Measurements from ENCODE around the gene IGF1R.

Gene IGF1R

DNA sequence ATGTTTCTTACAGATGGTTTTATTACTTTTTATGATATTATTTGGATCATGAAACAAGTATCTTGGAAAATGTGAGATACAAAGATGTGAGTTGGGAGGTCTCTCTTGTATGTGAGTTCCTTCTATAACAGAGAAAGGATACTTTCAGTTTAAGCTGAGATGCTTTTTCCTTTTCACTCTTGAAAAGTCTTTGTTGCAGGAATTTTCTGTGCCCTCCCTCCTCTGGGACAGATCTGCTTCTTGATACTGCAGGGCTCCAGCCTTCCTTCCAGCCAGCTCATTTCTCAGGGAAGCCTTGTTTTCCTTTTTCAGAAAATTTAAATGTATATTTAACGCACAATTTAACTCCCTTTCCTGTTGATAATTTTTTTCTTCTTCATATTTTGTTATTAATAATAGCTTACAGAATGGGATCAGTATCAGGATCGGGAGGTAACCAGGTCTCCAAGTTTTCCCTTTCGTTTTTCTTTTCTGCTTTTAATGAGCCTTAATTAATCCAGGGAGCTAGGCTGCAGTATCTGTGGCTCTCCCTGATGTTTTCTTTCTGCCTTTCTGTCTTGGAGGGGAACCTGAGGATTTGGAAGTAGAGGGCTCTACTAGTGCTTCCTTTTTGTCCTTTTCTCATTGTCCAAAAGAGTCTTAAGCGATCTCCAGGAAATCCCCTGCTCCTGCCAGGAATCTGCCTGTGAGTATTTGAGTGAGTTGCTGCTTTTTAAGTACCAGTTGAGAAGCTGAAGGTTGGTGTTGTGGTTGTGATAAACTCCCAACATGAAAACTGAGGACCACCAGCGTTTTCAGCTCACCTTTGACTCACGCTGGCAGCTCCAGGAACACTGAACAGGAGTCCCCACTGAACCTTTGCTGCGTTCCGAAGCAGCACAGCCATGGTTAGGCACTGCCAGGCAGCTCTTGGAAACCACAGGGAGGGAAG is 105.7 kb downstream of the IGF1R start:
- no peak for DNase-seq

DNA sequence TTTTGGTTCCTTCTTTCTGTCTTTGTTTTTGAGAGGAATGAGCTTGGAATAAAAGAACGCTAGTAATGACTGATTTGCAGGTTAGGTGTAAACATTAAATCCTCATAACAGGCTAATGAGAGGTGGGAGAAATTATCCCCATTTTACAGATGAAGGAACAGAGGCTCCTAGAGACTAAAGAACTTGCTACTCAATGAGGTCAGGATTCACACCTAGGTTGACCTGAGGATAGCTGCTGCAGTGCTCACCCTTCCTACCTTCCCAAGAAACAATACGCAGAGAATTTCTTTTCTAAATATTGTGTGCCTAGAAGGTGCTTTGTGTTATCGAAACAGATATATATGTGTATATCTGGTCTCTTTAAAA is 106.3 kb downstream of the IGF1R start:
- no peak for DNase-seq

DNA sequence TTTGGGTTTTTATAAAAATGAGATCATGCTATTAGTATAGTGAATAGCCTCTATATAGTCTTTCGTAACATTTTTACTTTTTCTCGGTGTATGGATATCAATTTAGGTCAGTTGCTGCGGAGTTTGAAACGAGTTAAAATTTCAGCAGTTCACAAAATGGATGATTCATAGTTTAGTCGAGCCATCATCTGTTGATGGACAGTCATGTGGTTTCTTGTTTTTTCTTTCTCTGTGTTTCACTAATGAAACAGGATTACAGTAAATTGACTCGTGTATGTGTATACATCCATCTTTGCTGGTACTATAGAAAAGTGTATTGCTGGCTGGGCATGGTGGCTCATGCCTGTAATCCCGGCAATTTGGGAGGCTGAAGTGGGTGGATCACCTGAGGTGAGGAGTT is 106.8 kb downstream of the IGF1R start:
- no peak for DNase-seq

DNA sequence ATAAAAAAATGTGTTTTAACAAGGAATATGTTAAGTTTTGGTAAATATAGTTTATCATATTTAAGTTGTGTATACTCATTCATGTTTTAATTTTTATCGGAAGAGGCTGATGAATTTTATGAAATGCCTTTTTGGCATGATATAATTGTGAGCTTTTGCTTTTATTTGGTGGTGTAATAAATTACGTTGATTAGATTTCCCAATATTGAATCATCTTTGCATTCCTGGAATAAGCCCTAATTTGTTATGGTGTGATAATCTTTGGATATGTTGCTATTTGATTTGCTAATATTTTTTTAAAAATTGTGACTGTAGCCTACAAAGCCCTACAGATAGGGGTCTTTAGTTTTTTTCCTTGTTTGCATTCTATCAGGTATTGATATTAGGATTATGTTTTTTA is 107.4 kb downstream of the IGF1R start:
- no peak for DNase-seq

DNA sequence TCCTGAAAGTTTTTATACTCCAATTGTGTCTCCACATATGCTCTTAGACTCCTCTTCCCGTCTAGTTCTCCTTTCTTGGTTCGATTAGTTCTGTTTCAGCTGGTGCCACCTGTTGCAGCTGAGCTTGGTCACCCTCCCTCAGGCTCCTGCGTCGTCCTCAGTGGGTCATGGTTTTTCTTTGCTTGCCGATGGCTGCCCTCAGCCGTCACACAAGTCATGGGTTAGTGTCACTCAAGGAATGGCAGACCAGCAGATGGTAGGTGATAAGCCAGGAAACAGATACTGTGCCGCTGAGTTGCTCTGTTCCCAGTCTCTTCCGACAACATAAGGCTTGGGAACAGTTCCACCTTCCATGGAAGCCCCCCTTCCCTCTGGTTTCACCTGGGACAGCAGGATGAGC is 109.9 kb downstream of the IGF1R start:
- DNase-seq, result no peak

DNA sequence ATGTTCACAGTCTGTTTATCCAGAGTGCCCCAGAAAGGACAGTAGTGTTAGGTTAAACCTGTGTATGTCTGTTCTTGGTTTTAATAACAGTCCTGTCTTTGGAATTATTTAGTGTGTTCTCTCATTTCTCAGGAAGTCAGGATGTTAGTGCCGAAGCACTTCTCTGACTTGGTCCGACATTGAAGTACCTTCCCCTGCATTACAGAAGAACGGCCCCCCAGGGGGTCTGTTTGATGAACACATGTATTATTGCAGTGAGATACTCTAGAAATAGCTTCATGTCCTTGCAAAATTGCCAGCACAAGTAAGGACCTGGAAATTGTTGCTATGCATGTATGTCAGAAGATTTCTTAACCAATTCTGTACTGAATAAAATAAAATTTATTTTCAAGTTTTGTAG is 110.9 kb downstream of the IGF1R start:
- DNase-seq, result no peak

DNA sequence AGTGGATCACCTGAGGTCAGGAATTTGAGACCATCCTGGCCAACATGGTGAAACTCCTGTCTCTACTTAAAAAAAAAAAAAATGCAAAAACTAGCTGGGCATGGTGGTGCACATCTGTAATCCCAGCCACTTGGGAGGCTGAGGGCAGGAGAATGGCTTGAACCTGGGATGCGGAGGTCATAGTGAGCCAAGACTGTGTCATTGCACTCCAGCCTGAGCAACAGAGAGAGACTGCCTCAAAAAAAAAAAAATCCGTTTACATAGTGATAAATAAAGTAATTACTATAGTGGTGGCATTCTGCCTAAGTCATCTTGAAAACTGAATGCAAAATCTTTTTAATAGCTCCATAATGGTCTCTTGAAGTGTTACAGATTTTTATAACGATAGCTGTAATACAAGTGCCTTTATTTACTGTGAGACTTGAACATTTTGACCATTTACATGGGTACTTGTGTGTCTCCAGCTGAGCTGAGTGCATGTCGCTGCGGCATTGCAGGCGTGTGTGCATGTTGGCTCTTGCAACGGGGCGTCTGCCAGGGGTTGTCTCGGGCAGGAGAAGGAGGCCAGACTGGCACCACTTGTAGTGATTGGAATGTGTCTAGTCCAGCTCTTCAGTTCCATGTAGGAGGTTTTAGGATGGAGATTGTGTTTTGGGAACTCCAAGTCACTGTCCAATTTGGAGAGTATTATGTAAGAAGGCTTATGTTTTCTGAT is 111.9 kb downstream of the IGF1R start:
- DNase-seq, result no peak

DNA sequence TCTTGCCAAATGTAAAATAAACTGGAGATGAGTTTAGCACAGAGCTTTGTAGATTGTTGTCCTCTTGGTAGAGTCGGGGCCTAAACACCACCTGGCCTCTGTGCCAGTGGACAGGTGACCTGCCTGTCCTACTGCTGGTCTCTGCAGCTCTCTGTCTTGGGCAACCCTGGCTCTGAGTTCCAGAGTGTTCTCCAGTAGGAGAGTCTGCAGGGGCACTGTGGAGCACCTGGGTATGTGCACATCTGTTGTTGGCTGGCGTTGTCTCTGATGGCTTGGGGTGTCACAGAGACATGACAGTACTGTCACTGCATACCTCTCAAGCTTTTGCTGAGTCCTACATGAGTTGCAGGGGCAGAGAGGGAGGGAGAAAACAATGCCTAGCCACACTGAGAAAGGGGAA is 112.6 kb downstream of the IGF1R start:
- no peak for DNase-seq

DNA sequence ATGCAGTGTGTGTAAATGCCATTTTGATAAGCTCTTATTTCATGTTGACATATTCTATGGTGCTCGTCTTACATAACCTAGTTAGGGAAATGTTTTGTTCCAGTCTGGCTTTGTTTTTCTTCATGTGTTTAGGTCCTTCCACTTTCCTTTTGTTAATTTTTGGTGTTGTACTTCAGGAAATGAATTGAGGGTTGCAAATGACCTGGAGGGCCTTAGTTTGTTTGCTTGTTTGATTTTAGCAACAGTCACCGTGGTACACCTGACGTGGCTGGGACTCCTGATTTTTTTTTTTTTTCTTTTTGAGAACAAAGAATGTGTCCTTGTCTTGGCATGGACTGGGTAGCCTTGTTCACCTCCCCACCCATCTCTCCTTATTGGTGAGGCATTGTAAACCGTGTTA is 114.8 kb downstream of the IGF1R start:
- no peak for DNase-seq

DNA sequence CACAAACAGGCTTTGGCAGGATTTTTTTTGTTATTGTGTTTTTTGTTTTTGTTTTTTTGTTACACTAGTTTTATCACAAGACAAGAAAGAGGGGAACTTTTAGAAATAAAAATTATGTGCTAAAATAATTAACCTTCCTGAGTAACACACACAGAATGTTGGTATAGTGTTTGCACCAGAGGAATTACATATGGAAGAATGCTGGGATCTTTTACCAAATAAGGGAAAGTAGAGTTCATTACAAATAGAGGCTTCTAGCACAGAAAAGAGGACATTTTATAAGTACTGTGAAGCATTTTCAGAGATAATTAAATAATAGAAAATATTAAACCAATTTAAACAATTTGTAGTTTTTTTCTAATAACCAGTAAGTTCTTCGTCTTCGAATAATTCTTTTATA is 116.0 kb downstream of the IGF1R start:
- no peak for DNase-seq

DNA sequence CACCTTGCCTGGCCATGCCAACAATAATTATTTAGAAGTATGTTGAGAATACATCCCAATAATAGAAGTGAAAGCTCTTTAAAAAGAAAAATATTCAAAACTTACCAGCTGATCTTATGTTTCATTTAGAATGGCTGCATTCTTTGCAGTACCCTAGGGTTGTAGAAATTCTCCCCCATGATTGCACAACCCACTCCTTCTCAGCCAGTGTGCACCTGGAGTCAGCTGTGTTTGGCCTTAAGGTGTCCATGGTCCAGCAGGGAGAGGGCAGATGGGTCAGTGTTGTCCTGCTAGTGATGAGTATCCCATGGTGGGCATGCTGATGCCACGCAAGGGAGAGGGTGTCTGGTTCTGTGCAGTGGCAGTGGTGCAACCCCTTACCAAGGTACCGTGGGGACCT is 117.3 kb downstream of the IGF1R start:
- no peak for DNase-seq

DNA sequence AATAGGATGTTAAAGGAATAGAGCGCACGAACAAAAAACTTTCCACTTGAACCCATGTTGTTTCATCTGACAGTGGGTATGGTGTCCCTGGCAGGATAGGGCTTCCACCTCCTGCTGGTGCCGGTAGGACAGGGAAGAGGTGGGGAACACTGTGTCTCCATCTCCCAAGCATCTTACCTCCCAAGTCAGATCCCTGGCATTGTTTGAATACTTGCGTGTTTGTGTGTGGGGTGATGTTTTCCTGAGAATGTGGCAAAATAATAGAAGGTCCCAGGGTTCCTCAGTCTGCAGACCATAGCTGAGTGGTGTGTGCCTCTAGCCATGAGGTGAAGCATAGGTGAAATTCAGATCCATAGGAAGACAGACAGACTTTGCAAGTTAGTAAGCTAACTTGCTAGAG is 119.4 kb downstream of the IGF1R start:
- DNase-seq, result no peak

DNA sequence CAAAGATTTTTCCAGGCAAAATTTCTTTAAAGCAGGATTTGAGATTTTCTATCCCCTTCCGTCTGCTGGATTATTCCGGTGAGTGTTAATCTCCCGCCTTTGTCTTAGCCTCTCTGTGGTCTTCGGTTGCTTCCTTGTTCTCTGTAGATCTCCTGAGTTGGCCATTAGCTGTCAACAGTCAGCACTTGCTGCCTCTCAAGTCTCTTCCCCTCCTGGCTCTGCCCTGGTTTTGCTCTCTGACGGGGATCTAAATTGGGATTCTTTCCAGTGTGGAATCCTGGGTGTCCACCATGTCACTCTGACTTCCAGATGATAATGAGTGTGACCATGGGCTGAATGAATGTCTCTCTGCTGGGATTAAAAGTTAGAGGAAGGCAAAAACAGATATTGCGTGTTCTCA is 121.5 kb downstream of the IGF1R start:
- DNase-seq, result no peak

DNA sequence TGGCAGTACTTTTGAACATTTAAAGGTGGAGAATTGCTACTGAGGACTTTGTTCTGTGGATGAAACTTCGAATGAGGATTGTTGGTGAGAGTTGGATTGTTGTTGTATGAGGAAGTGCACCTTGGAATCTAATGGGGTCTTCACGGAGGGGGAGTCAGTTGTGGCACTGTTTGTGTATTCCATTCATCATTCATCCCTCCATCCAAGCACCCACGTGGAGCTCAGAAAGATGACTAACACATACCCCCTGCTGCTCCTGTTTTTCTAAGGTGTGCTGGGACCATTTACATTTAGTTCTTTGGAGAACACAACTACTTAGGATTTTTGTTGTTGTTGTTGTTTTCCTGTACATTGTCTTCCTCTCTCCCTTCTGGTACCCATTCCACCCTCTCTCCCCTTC is 122.6 kb downstream of the IGF1R start:
- no peak for DNase-seq

DNA sequence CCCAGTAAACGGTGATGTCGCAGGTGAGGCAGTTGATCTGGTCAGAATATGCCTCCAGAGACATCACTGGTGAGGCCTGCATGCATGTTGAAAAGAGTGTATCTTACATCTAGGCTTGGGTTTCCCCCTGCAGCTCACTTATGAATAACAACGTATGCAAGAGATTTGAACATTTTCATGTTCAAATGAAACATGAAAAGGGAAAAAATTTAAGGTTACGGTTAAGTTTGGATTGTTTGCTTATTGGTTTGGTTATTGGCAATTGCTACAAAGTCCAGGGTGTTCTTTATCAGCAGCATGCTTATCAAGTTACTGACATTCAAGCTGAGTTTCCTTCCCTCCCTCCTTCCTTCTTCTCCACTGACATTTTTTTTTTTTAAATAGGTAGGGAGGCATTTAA is 123.2 kb downstream of the IGF1R start:
- DNase-seq, result no peak

DNA sequence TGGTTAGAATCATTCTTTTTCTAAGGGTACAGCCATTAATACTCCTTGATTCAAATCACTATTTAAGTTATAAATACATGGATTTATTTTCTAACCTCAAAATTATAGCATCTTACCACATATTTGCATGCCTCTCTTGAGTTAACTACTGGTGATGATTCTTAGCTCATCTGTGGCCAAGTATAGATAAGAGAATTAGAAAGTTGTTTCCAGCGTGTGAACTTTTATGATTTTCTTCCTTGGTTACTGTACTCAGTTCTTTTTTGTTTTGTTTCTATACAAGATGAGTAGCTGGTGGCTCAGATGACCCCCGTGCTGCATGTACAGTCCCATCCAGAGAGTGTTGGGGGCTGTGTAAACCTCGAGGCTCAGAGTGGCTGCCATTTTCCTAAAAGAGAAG is 124.6 kb downstream of the IGF1R start:
- DNase-seq, result no peak

DNA sequence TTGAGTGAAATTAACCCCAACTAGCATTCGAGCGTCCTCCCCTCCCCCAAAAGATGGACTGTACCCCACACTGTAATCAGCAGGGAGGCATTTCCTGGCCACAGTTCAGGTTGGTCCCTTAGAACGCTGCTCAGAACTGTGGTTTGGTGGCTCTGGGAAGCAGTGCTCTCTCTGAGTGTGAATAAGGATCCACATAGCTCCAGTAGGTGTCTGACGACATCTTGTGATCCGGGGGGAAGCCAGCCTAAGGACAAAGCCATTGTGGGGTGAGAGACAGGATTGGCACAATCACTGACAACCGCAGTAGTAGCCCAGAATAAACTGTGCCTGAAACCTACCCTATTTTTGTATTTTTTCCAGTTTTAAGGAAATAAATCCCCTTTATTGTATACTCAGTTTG is 125.3 kb downstream of the IGF1R start:
- no peak for DNase-seq

DNA sequence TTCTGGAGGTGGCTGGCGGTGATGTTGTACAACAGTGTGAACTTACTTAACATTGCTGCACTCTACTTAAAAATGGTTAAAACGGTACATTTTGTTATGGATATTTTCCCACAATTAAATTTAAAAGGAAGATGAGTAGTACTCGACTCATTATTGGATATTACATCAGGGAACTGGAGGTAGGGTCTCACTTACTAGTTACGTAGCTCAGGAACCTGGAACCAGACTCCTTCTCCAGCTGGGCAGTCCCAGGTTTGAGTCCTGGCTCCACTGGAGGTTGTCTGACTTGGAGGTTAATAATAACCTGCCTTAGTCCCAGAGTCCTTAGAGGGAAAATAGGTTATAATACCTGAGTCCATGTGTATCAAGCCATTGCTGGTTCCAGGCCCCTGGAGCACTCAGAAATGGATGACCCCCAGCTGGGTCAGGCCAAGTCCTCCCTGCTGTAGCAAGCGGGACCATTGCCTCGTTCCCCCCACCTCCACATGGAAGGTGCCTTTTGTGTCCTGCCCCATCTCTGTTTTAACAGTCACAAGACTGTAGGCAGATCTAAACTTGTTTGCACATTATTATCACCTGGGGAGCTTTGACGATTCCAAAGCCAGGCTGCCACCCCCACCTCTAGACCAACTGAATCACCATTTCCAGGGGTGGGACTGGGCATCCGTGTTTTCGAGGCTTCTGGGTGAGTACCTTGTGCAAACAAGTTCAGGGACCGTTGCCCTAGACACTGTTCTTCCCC is 126.6 kb downstream of the IGF1R start:
- DNase-seq, result no peak

DNA sequence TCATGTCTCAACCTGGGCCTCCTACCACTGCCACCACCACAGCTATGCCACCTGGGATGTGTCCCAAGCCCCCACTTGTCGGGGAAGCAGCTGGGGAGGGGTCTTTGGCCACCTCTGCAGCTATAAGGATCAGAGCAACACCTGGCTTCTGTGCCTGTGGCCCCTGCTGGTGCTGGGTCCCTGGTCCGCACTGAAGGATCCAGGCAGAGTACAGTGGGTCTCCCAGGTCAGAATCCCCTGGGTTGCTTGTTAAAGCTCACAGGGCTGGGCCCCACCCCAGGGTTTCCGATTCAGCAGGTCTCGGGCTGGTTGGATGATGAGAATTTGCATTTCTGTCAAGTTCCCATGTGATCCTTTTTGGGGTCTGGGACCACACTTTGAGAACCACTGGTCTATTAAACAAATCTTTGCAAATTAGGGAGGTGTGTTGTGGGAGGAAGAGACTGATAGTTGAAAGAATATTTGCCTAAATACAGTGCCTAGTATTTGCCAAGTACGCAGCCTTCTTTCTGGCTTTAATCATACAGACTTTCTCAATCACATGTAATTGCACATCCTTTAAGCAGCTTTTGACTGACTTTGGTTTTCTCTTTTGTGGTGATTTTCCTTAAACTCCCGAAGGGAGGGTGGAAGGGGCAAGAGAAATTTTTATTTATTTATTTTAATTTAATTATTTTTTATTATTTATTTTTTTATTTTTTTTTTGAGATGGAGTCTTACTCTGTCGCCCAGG is 127.3 kb downstream of the IGF1R start:
- DNase-seq, result no peak

DNA sequence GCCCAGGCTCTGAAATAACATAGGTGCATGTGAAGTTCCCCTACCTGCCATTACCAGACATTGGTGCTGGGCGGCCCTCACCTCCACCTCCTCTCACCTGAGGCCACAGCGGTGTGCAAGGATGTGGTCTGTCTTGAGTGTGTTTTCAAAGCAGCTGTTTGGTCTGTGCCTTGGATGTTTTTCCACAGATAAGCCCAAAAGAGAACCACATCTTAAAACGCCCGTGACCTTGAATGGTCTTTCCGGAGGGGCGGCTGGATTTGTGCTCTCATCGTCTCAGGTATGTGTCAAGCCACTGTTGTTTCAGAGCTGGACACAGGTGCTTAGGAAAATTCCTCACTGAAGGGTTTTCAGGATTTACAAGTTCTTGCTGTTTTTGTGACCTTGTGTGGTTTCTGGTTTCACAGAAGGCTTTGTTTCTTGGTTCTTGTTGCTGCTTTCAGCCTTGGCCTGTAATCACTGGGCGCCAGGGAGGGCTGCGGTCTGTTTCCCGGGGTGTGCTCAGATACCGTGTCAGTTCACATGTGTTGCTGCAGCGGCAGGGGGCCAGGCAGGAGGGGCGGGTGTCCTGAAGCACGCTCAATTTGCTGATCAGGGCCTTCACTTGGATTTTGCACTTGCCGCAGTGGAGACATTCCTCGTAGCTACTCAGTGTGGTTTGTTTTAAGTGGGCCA is 128.4 kb downstream of the IGF1R start:
- peak; percentile 10 to 11 for DNase-seq

DNA sequence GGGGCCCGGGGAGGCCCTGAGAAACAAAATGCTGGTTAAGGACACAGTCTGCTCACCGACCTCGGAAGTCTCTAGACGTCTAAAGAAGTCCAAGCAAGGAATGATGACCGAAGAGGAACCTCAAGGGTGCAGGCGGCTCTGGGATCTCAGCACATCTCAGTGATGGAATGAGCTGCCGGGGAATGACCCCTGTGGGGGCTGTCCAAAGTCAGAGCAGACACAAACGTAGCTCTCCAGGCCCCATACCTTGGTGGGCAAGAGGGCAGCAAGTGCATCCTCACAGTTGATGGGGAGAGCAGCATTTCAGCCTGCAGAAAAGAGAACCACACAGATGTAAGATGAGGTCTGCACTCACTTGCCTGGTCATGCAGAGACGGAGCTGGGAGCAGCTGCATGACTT is 129.1 kb downstream of the IGF1R start:
- no peak for DNase-seq

DNA sequence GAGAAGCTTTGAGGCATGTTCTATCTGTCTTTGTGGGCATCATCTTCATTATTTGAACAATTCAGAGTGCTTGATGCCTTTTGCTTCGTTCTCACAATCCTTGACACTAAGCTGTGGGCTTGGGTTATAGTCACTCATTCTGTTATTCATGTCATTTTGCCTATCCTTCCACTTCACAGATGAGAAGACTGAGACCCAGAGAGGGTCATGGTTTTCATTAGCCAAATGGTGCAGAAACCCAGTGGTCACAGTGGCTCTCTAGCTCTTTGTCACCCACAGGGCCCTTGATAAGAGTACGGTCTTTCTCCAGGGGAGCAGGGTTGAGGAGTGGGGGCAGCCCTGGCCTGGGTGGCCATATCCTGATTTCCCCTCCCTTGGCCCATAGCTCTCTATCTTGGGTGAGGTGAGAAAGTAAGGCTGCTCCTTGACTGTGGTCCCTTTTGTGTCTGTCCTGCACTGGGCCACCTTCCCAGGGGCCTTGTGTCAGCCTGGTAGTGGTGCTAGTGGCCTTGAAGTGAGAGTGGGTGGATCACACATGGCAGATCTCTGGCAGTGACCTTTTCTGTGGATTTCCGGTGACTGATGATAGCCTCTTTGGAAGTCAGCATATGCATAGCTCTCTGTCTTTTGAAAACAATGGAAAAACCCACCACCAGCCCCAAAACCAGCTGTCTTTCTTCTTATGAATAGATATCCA is 130.1 kb downstream of the IGF1R start:
- DNase-seq, result no peak

Measured in CD4-positive, alpha-beta T cell treated with Interferon alpha-2 for 1 hour (primary cell).